Fibroblast of villous mesenchyme (primary cell): ENCODE data around the gene FAR1. TPM values are rescaled to one million over a fixed set of nuclear protein-coding genes. Genes with fewer than 3 reads are reported as not detected.
"Not testable (repeated sequence)": the region's sequence is repeated elsewhere in the genome, so short reads cannot be mapped to it uniquely, and the experiment has no call there.

Experiments used
- DNase-seq: peaks from one replicate; pipeline ENCODE4 v3.0.0-alpha.2; 2010; ENCODE audit warnings: low read depth
- H3K4me3 ChIP-seq: 2 replicates; pipeline ENCODE4 v1.5.1; 2011; ENCODE audit warnings: low read depth, mild to moderate bottlenecking, low read length
- CTCF ChIP-seq: IDR thresholded peaks from 2 replicates; pipeline ENCODE4 v1.5.1; 2012; ENCODE audit warnings: low read depth, mild to moderate bottlenecking, low read length; ENCODE audit not compliant: insufficient read depth
- total RNA-seq: library from RNA; depleted of rRNA; stranded (reverse); fragments of >200 nt; gene quantifications from 2 replicates; pipeline ENCODE4 v1.2.3, GENCODE V29; 2012

Gene FAR1
- 58.3 and 59.9 TPM in 2 replicates for total RNA-seq

GRCh38 chr11:13668102-13668956, at the start of gene FAR1:
Gene FAR1, plus strand, starts transcription at chr11:13668668. Its CDS starts 26,098 bp downstream, at chr11:13694766.
- peak; percentile 55 for TF ChIP-seq CTCF
- DNase-seq: peak; percentile 99
- H3K4me3 ChIP-seq: peak within 1 kb of the TSS; percentile 82

GRCh38 chr11:13620063-13620462, 48.4 kb upstream of the FAR1 start:
- H3K4me3 ChIP-seq: no peak overlapping the region
- TF ChIP-seq CTCF: no peak
- DNase-seq: no peak

- DNase-seq, H3K4me3 ChIP-seq: not testable (repeated sequence)
These were observed 41.6 kb upstream of the FAR1 start for GRCh38 chr11:13626818-13627217.

GRCh38 chr11:13628634-13629033, 39.8 kb upstream of the FAR1 start:
- not testable (repeated sequence) for H3K4me3 ChIP-seq, DNase-seq

- no peak overlapping the region for H3K4me3 ChIP-seq
- no peak for DNase-seq
- TF ChIP-seq CTCF: no peak
These were observed 38.7 kb upstream of the FAR1 start for GRCh38 chr11:13629779-13630178.

GRCh38 chr11:13635290-13635689, 33.2 kb upstream of the FAR1 start:
- TF ChIP-seq CTCF: no peak
- no peak overlapping the region for H3K4me3 ChIP-seq
- DNase-seq: no peak

- no peak for TF ChIP-seq CTCF
- H3K4me3 ChIP-seq: no peak overlapping the region
- DNase-seq: no peak
These were observed 32.7 kb upstream of the FAR1 start for GRCh38 chr11:13635804-13636203.
